DOHH2 (cell line): Measurements from ENCODE around the gene RARA.

Experiments
- H3F3A ChIP-seq: fragments of 200-600 bp; sonication (generic), shearing (Covaris generic); 2 replicates; pipeline ENCODE4 v1.6.0; 2016; ENCODE audit warnings: antibody characterized with exemption, mild to moderate bottlenecking; ENCODE audit not compliant: control insufficient read depth, insufficient read depth
- H3K27ac ChIP-seq: fragments of 200-600 bp; sonication (generic); 2 replicates; pipeline ENCODE4 v1.5.1; 2014; ENCODE audit warnings: low read depth, mild to moderate bottlenecking, low read length, moderate library complexity
- H3K27me3 ChIP-seq: fragments of 200-600 bp; sonication (generic); 2 replicates; pipeline ENCODE4 v1.6.1; 2014; ENCODE audit warnings: mild to moderate bottlenecking, low read length, mixed read lengths; ENCODE audit not compliant: control insufficient read depth
- H3K36me3 ChIP-seq: fragments of 200-600 bp; sonication (generic); 2 replicates; pipeline ENCODE4 v1.6.1; 2014; ENCODE audit warnings: mild to moderate bottlenecking, low read length, moderate library complexity, mixed read lengths; ENCODE audit not compliant: control insufficient read depth
- H3K4me1 ChIP-seq: fragments of 200-600 bp; sonication (generic); 2 replicates; pipeline ENCODE4 v1.6.1; 2014; ENCODE audit warnings: mild to moderate bottlenecking, low read length, mixed read lengths; ENCODE audit not compliant: control insufficient read depth
- H3K4me2 ChIP-seq: fragments of 200-600 bp; sonication (generic); 2 replicates; pipeline ENCODE4 v1.6.0; 2014; ENCODE audit warnings: mild to moderate bottlenecking, low read length, moderate library complexity
- H3K4me3 ChIP-seq: fragments of 200-600 bp; sonication (generic); 2 replicates; pipeline ENCODE4 v1.5.1; 2014; ENCODE audit warnings: mild to moderate bottlenecking, low read length, mixed read lengths
- H3K79me2 ChIP-seq: fragments of 200-600 bp; sonication (generic); 2 replicates; pipeline ENCODE4 v1.6.1; 2014; ENCODE audit warnings: mild to moderate bottlenecking, low read length, mixed read lengths; ENCODE audit not compliant: control insufficient read depth
- H3K9me2 ChIP-seq: fragments of 200-600 bp; sonication (generic); replicated peaks from 2 replicates; pipeline ENCODE4 v1.6.1; 2014; ENCODE audit warnings: mild to moderate bottlenecking, low read length, mixed read lengths; ENCODE audit not compliant: control insufficient read depth
- H3K9me3 ChIP-seq: fragments of 200-600 bp; sonication (generic); 2 replicates; pipeline ENCODE4 v1.6.1; 2014; ENCODE audit warnings: antibody characterized with exemption, low read length, mixed read lengths; ENCODE audit not compliant: control insufficient read depth, insufficient read depth
- H4K20me1 ChIP-seq: fragments of 200-600 bp; sonication (generic); 2 replicates; pipeline ENCODE4 v1.6.0; 2014; ENCODE audit warnings: low read depth, mild to moderate bottlenecking, antibody characterized with exemption, low read length, moderate library complexity; ENCODE audit not compliant: control insufficient read depth, insufficient read depth
- EZH2phosphoT487 ChIP-seq: fragments of 200-600 bp; sonication (generic); IDR thresholded peaks from 2 replicates; pipeline ENCODE4 v1.6.1; 2017; ENCODE audit warnings: borderline replicate concordance, mild to moderate bottlenecking, antibody characterized with exemption, low read length, moderate library complexity, mixed read lengths
- TF ChIP-seq, protein P1 (sequence below): fragments of 200-600 bp; sonication (generic); IDR thresholded peaks from one replicate; pipeline ENCODE4 v1.5.1; 2014; ENCODE audit warnings: antibody characterized with exemption, mild to moderate bottlenecking, low read depth, low read length; ENCODE audit not compliant: poor library complexity, severe bottlenecking

RARA gene

DNA sequence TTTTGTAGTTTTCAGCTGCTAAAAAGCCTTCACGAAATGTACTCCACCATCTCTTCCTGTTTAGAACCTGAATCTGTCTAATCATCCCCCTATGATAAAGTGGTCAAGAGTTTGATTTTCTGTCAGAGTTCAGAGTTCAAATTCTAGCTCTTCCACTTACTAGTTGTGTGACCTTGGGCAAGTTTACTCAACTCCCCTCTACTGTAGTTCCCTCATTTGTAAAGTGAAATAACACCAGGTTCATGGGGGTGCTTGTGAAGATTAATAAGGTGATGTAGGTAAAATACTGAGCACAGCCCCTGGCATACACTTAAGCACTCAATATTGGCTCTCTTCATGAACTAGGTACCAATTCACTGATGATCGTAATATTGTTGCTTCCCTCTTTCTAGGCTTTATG is 22.5 kb upstream of the RARA start:
- Histone ChIP-seq H3K4me1 (peaks cover 32% of the 10 kb centered on the region), H3K27me3 (no peaks in the 10 kb centered on the region), H3K79me2 (peaks cover 38% of the 10 kb centered on the region), H3K9me2 (no peaks in the 10 kb centered on the region), H3K4me2 (no peak overlapping the region), H3K9me3 (no peaks in the 10 kb centered on the region), H3K4me3 (no peak overlapping the region), H4K20me1 (peaks cover 21% of the 10 kb centered on the region), H3K27ac (no peak overlapping the region), H3F3A (no peaks in the 10 kb centered on the region; the same call in 1 of the 2 replicates), H3K36me3 (peaks cover 33% of the 10 kb centered on the region)
- TF ChIP-seq EZH2phosphoT487: no peak
- TF ChIP-seq, protein P1, sequence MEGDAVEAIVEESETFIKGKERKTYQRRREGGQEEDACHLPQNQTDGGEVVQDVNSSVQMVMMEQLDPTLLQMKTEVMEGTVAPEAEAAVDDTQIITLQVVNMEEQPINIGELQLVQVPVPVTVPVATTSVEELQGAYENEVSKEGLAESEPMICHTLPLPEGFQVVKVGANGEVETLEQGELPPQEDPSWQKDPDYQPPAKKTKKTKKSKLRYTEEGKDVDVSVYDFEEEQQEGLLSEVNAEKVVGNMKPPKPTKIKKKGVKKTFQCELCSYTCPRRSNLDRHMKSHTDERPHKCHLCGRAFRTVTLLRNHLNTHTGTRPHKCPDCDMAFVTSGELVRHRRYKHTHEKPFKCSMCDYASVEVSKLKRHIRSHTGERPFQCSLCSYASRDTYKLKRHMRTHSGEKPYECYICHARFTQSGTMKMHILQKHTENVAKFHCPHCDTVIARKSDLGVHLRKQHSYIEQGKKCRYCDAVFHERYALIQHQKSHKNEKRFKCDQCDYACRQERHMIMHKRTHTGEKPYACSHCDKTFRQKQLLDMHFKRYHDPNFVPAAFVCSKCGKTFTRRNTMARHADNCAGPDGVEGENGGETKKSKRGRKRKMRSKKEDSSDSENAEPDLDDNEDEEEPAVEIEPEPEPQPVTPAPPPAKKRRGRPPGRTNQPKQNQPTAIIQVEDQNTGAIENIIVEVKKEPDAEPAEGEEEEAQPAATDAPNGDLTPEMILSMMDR: no peak

DNA sequence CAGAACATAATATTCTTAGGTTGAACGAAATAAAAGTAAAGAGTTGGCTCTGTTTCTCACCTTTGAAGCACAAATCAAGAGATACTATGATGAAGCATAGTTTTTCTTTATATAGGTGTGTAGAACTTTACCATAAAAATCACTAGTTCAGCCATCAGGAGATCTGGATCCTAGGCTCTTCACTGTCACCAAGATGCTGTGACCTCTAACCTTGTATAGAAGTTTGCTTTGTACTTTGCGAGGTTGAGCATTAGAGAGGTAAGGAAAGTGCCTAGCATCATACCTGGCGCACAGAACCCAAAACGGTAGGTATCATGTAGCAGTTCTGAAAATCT is 21.9 kb upstream of the RARA start:
- Histone ChIP-seq H3K9me2 (no peaks in the 10 kb centered on the region), H4K20me1 (peaks cover 22% of the 10 kb centered on the region), H3K27ac (no peak overlapping the region), H3K79me2 (peaks cover 45% of the 10 kb centered on the region), H3K4me3 (peak overlapping the region; percentile 68), H3K27me3 (no peaks in the 10 kb centered on the region), H3K36me3 (peaks cover 40% of the 10 kb centered on the region), H3K9me3 (no peaks in the 10 kb centered on the region), H3F3A (no peaks in the 10 kb centered on the region; the same call in 1 of the 2 replicates), H3K4me1 (peaks cover 32% of the 10 kb centered on the region), H3K4me2 (peak overlapping the region; percentile 85)
- no peak for TF ChIP-seq EZH2phosphoT487
- TF ChIP-seq, protein P1: no peak

GRCh38 chr17:40287494-40288369 is 21.2 kb upstream of the RARA start, which contains the start of gene CDC6:
TSS of gene CDC6 (plus strand) at chr17:40287879. CDS start at chr17:40289421, 1,542 bp downstream.
- H3K4me1 ChIP-seq: peaks cover 32% of the 10 kb centered on the region

More at GRCh38 chr17:40287494-40288369, 21.2 kb upstream of the RARA start, which contains the start of gene CDC6:
- Histone ChIP-seq H3K9me2 (no peaks in the 10 kb centered on the region), H3K9me3 (no peaks in the 10 kb centered on the region), H3K4me3 (peak within 1 kb of the TSS; percentile 96), H3F3A (no peaks in the 10 kb centered on the region; the same call in 1 of the 2 replicates), H3K79me2 (peaks cover 45% of the 10 kb centered on the region), H3K27ac (peak within 1 kb of the TSS; percentile 85), H3K4me2 (peak within 1 kb of the TSS; percentile 85), H3K27me3 (no peaks in the 10 kb centered on the region), H3K36me3 (peaks cover 44% of the 10 kb centered on the region), H4K20me1 (peaks cover 22% of the 10 kb centered on the region)
- TF ChIP-seq EZH2phosphoT487: no peak
- TF ChIP-seq, protein P1: no peak
